ENCODE results near the gene RNF157.
A peak's percentile ranks its signal among the peaks of the same experiment; 100 is the strongest.

The RNF157 gene

DNA sequence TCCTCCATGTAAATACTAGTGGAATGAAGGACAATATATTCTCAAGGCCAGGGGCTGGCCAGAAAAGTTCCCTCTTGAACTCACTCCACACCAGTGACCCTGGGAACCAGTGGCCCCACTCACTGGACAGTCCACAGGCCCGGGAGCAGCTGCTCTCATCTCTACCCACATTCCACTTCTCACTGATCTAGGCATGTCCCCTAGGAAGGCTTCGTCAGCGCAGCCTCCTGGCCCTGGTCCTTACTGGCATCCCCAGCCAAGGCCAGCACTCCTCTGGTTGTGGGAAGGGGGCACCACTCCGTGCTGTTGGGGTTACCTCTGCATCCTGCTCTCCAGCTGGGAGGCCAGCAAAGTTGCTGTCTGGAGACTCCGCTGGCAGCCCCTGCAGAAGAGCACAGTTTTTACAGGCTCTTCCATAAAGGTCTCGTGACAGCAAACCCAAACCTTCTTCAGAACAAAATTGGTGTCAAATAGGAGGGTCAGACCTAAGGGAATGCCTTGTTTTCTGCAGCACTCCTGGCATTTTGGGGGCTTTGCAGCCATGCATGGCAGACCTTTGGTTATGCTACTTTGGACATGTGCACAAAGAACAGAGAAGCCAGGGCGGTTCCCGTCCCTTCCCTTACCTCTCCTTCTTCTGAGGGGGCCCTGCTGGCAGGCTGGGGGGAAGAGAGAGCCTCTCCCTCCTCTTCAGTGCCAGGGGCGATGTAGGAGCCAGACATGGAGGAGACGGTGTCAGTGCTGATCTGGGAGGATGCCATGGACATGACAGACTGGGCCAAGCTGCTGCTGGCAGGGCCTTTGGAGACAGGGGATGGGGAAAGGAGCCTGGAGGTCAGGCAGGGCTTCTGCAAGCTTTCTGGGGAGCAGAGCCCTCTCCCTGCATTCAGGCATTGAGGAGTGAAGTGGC is 85.1 kb downstream of the RNF157 start:
- DNase-seq, result peak; percentile 31

DNA sequence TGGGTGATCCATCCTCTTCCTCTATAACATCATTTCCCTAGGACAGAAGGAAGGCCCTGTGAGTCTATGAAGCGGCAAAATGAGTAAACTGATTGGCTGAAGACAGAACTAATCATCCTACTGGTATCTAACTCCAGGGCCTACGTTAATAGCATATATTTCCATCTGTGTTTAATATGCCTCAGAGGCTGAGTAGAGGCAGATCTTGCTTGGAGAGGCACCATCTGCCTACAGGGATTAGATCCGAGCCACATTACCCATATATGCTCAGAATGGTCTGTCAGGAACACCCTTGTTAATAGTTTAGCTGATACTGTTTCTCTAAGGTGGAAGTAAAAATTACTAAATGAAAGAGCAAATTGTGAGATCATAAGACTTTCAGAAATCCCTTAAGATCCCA is 86.0 kb downstream of the RNF157 start:
- DNase-seq, result no peak

DNA sequence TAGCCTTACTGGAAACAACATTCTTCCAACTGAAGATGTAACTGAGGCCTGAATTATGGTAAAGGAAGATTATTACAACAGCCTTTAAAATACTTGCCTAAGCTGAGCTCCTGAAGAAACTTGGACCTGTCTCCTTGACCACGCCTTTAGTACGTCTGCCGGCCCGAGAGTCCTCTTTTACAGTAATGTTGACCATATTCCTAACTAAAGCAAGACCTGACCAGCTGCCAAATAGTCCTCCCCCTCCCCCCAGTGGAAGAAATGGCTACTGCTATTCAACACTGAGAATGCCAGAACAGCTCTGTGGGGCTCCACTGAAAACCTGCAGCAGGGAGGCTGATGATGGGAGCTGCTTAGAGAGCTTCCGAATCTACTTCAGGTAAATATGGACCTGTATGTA is 86.7 kb downstream of the RNF157 start:
- no peak for DNase-seq

DNA sequence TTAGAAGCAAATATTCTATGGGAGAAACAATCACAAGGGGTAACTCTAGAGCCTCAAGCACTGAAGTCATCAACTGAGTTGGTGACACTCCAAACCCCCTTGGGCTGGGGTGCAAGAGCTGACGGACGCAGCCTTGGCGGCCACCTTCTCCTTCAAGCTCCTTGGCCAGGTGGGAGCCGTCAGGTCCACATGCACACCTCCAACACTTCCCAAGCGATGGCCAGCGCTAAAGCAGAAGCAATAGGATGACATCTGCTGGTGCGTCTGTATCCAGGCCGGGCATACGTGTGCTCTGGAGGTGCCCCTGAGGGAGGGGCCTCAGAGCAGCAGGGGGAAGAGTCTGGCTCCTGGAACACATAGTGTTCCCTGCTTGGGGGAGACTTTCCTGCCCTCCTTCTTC is 87.1 kb downstream of the RNF157 start:
- DNase-seq, result no peak

DNA sequence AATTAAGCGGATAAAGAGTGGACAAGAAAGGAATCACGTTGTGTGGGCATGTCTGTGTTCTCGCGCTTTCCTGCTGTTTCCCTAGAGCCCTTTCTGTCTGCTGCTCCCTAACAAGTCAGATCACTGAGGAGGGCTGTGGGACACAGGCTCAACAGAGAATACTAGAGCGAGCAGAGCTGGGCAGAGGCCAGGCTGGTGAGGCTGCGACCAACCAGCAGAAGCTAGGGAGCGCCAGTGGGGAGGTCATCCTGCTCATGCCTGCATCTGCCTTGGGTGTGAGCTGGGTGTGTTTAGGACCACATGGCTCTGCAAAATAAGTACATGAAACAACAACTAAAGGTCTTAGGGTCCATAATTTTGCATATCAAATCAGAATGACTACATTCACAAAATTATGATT is 87.7 kb downstream of the RNF157 start:
- no peak for DNase-seq

DNA sequence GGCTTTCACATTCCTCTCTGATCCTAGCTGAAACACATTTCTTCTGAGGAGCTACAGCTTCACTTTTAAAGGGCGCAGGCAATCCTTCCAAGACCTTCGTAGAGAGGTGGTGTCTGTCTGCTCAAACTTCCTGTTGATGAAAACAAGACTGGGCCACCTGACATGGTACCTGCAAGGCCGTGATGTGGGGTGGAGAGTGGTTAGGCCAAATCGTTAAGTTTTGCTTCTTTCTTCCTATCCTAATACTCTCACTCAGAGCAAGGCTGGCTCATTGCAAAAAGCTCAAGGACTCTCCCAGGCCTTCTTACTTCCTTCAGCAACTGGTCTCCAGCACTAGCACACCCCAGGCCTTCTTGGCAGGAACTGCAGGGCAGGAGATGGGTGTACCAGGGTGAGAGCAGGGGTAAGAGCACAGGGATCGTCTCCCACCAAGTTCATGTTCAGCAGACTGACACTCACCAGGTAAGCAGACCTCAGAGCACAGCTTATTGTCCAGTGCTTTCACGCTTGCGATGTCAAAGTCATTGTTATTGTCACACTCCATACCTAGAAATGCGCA is 88.3 kb downstream of the RNF157 start:
- DNase-seq, result no peak

DNA sequence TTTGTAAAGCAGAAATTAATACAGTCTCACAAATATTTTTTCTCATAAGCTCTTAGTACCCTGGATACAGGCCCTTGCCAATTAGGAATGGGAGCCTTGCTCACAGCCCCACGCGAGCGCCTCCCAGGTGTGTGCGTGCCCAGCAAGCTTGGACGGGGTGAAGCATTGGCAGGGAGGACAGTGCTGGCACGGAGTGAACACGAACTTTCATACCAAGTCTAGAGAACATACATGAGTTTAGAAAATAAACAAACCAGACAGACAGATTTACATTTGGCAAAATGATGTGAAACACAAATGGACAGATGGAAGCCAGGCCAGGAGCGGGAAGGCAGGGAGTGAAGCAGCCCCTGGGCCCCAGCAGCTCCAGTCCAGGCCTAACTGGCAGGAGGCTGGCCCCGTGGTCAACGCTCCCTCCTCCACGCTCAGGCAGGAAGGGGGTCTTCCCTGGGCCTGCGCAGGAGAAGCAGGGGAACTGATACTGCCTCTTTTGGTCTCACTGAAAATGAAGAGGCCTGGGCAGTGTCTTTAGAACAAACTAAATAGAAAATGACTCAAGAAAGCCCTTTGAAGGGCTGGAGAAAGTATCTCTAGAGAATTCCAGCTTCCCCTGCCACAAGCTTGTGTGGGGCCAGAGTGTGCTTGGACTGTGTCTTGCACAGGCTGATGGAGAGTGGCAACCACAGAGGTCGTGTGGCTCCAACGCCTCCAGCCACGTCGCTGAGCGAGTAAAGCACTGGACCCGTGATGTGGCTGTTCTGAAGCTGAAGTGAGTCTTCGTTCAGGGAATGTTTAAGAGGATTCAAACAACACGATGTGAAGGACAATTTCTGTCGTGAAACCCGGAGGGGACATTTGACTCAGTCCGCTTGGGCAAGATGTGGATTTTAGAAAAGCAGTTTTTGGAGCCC is 89.3 kb downstream of the RNF157 start:
- no peak for DNase-seq

DNA sequence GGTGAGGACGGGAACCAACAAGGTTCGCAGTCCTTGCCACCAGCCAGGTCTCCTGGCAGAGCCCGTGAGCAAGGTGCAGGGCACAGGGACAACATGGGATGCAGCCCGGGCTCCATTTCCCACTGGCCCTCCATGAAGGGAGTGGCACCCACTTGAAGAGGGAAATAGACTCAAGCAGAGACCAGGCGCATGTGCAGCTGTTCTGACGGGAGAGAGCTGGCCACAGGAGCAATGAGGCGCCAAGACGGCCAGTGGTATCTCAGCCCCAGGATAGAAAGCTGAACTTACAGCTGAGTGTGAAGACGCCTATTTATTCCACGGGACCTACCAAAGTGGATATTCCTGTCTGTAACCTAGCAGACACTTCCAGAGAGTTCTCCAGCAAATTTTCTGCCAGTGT is 91.1 kb downstream of the RNF157 start:
- no peak for DNase-seq

DNA sequence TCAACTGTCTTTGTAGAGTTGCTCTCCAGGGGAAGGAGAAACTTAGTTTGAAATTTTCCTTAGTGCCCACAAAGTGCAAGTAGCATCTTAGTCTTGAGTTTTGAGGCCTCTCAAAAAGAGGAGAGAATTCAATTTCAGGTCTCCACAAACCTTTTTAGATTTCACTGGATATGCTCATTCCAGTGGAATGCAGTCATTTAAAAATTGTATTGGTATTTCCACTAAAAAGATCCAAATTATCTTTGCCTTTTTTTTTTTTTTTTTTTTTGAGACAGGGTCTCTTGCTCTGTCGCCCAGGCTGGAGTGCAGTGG is 92.3 kb downstream of the RNF157 start:
- DNase-seq, result no peak

DNA sequence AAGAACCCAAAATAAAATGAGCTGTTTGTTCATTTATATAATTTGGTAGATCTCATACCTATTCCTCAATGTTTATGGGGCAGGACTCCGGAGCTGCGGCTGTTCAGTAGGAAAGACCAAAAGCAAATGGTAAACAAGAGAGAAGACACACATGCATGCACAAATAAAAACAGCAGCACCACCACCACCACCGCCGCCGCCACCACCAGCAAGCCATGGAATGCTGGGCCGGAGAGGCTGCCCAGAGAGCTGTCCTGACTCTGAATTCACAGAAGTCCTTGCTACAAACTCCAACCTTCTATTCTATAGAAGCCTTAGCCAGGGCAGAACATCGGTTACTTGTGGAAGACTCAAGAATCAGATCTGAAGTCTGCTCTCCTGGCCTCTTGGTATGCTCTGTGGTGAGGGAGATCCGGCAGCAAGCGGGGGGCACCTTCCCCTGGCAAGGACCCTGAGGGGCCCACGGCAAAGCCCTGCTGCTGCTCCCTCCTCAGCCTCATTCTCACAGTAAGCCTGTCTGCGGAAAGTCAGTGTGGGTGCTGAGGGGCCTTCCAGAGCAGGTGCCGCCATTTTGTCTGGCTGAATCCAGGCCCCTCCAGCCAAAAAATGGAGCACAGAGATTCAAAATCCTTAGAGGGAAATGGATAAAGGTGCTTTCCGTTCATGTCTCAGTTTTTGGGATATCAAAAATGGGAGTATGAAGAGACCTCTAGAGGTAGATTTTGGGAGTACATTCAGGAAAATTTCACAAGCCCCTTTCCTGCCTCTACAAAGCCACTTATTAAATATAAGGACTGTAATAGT is 92.9 kb downstream of the RNF157 start:
- DNase-seq, result peak; percentile 43

DNA sequence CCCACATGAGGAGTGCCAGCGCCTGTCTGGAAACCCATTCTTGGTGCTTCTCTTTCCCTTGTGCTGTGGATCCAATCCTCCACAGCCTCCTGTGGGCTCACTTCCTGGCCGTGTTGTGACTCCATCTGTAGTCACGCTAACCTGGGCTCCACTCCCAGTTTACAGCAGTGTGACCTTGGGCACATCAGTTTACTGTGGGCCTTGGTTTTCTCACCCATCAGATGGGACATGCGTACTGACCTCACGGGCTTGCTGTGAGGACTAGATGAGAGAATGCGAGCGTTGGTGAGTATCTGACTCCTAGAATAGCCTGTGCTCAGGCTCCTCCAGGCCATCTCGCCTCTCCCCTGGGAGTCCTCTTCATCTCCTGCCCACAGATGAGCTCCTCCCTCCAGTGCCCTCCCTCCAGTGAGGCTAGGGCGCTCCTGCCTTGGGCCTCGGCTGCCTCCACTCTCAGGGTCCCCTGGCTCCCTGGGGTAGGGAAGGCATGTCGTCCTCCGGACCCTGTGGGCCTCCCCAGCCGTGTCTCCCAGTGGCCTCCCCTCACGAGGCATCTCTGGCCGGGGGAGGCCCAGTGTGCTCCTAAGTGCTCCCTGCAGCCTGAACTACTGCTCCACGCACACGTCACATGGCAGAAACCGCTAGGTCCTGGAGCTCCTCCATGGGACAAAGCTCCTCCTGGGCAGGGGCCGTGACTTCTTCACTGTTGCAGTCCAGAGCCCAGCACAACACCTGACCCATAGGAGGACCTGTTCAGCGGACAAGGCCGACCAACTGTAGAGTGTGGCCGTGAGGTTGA is 94.0 kb downstream of the RNF157 start:
- peak; percentile 65 for DNase-seq

DNA sequence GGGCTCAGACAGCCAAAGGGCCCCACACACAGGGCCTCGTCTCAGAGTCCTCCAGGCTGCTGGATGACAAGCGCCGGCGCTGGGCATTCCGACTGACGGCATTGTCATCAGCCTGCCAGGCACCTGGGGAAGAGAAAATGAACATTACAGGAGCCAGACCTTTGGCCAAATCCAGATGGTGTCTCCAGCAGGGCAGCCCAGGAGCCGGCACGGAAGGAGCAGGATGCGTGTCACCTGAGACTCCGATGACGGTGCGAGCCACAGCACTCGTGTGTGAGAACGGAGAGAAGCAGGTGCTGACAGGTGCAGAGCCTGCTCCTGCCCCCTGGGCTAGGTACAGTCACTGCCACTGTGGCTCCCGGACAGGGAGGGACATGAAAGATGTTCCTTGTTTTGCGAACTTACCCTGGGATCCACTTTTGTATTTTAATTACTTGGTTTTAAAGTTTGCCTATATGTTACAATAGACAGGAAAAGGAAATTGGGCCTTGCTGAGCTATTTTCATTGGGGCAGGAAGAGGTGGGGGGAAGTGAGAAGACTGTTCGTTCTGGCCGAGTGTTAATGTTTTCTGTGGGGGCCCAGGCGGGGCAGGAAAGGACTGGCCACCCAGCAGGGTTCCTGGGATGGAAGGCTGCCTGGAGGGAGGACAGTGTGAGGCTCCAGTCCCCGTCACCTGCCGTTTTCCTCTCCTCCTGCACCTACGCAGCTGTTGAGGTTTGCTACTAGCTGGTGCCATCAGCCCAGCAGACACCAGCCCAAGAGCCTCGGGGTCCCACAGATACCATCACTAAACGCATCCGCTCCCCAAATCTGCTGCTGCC is 94.9 kb downstream of the RNF157 start:
- DNase-seq, result peak; percentile 81

DNA sequence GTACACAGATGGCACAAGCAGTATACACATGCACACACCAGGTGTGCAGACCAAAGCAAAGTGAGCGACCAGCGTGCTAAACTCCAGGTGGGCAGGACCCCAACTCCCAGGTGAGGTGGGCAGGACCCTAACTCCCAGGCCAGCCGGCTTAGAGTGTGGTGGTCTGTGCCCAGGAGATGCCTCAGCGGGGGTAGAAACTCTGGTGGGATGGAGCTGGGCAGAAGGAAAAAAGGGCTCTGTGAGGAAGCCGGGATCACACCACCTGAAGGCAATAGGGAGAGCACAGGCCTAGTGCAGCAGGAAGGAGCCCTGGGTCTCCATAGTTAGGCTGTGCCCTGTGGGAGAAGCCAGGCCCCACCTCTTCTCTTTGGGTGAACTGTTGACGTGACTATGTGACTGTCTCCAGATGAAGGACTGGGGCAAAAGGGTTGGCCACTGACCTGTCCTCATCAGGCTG is 97.7 kb downstream of the RNF157 start:
- DNase-seq, result peak; percentile 59

DNA sequence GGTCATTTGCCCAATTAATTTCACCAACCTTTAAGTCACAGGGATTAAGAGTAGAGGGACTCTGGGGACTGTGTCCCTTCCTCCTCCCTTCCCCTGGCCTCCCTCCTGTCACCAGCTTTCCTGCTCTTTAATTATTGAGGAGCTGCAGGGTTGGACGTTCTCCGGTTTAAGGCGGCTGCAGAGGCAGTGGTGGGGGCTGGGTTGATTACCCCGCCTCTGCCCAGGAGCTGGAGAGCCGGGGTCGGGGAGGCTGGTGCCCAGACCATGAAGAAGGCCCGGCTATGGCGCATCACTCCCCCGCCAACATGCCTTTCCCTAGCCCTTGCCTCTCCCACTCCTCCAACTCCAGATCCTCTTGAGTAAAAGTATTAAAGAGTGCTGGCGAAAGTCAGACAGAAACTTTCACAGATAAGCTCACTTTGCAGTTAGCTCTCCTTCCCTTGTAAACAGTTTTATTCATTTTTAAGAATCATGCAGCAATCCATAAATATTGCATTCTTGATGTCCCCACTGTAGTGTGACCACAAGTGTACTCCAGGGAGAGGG is 98.2 kb downstream of the RNF157 start:
- DNase-seq, result peak; percentile 50

DNA sequence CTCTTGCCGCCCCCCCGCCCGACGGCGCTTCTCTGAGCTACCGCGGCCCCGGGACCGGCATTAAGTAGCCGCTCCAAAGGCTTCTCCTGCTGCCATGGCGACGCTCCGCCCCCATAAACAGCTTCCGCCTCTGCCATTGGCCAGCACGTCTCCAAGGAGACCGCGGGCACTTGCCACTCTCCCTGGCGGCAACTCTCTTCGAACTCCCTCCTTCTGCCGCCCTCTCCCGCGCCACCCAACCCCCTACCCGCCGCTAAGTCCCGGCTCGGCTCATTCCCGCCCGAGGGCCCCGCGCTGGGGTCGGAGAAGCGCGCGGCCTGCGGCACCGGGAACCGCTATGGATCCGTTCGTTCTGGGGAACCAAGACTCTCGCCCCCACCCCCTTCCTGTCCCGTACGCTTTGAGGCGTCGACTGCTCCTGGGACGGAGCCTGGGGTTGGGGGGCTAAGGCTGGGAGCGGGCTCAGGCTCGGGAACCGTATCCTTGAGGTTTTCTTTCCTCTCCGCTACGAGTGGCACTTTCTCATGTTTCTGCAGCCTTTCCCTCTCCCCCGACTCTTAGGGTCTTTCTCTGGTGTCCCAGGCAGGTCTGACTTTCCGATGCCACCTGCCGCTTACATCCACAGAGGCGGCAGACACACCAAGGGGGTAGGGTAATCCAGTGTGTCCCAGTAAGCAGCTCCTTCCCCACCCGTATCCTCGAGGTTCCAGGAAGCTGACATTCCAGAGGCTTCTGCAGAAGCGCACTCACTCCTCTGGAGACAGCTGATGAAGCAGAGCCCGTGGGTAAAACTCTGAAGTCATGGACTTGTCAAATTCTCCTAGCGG is 98.9 kb downstream of the RNF157 start, which contains the start of gene FOXJ1:
FOXJ1 (minus strand) TSS at position 34 of the 827 bp plus-strand sequence. CDS start 850 bp downstream, outside the sequence.
- peak; percentile 96 for DNase-seq

DNA sequence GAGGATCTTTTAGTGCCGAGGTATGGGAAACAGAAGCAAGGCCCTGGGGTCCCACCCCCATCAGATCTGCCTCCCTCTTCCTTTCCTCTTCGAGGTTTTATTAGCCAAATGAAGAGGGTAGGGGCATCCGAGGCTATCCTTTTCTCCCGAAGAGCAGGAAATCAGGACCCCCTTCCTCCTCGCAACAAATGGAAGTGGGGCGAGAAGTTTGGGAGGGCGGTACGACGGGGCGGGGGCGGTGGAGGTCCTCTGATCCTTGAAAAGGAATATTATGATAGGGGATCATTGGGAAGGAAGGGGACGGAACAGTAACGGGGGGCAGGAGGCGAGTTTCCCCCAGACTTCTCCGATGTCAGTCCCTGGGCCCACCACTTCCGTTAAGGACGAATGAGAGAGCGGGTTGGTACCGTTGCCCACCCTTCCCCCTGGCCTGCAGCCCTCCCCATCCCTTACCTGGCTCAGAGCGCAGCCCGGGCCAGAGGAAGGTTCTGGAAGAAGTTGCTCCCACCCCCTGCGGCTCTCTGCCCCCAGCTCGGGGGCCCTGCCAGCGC is 99.6 kb downstream of the RNF157 start:
- no peak for DNase-seq

DNA sequence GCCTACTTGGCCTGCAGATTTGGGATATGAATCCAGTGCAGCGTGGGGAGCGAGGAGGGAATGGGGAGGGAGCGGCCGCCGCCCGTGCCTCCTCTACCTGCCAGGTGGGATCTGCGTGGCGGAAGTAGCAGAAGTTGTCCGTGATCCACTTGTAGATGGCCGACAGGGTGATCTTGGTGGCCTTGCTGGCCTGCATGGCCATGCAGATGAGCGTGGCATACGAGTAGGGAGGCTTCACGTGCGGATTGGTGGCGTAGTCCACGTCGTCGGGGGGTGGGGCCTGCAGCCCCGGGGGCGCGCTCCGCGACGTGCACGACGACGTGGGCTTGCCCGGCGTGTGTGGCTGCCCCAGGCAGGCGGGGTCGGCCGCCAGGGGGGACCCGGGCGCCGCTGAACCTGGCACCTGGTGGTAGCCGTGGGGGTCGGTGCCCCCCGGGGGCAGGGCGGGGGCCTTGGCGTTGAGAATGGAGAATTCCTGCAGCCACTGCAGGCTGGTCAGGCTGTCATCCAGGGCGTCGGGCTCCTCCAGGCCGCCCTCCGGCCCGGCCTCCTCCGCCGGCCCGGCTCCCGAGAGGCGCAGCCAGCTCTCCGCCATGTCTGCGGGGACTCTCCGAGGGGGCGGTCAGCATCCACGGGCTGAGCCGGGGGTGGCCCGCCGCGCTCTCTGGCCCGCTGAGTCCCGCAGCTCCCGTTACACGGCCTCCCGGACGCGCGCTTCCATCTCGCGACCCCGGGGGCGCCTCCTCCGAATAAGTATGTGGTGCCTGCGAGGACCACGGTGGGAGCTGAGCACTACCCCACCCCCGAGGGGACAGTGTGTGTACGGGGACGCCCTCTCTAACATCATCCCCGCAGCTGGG is 100.3 kb downstream of the RNF157 start:
- peak; percentile 72 for DNase-seq
